IPS DF 6.9 (cell line): ENCODE results near the gene REV1.
"Not testable (repeated sequence)": the region's sequence is repeated elsewhere in the genome, so short reads cannot be mapped to it uniquely, and the experiment has no call there.

Experiments used
- DNase-seq: peaks from one replicate; pipeline ENCODE4 v3.0.0-alpha.2; 2013; ENCODE audit warnings: low read depth, low spot score
- H3K27ac ChIP-seq: one replicate; pipeline ENCODE4 v1.5.1; 2013; ENCODE audit warnings: low read length, control low read depth
- H3K27me3 ChIP-seq: 2 replicates; pipeline ENCODE4 v1.6.1; 2013; ENCODE audit warnings: mild to moderate bottlenecking, low read length; ENCODE audit not compliant: control insufficient read depth, insufficient read depth
- H3K36me3 ChIP-seq: 2 replicates; pipeline ENCODE4 v1.6.1; 2013; ENCODE audit warnings: low read length; ENCODE audit not compliant: control insufficient read depth, insufficient read depth
- H3K4me1 ChIP-seq: 2 replicates; pipeline ENCODE4 v1.6.1; 2013; ENCODE audit warnings: low read length; ENCODE audit not compliant: control insufficient read depth, insufficient read depth
- H3K4me3 ChIP-seq: 2 replicates; pipeline ENCODE4 v1.5.1; 2013; ENCODE audit warnings: mild to moderate bottlenecking, low read length
- H3K9me3 ChIP-seq: 2 replicates; pipeline ENCODE4 v1.6.1; 2013; ENCODE audit warnings: low read length, inconsistent platforms; ENCODE audit not compliant: control insufficient read depth, insufficient read depth
- WGBS: extraction: QIAGEN DNeasy Blood & Tissue Kit; methylation state at CpG from one replicate; pipeline ENCODE4 v1.1.7; 2013; ENCODE audit warnings: mixed read lengths, missing lambda C conversion rate; ENCODE audit not compliant: insufficient read length, insufficient coverage; 5-methylcytosine and 5-hydroxymethylcytosine counted together

Gene REV1

GRCh38 chr2:99389946-99390345, 99.9 kb downstream of the REV1 start:
- no peak overlapping the region for H3K27ac ChIP-seq
- peaks cover 12% of the 10 kb centered on the region; the same call in 1 of the 2 replicates for H3K36me3 ChIP-seq
- H3K9me3 ChIP-seq, result no peaks in the 10 kb centered on the region
- H3K27me3 ChIP-seq, result no peaks in the 10 kb centered on the region
- WGBS, result no CpG with 5 or more reads among the region's 3 CpGs
- no peak overlapping the region for H3K4me3 ChIP-seq
- no peak for DNase-seq
- no peaks in the 10 kb centered on the region for H3K4me1 ChIP-seq

GRCh38 chr2:99389371-99389770, 100.4 kb downstream of the REV1 start:
- no CpG with 5 or more reads among the region's 2 CpGs for WGBS
- DNase-seq, result no peak
- Histone ChIP-seq H3K4me1 (no peaks in the 10 kb centered on the region), H3K4me3 (no peak overlapping the region), H3K9me3 (no peaks in the 10 kb centered on the region), H3K27ac (no peak overlapping the region), H3K27me3 (no peaks in the 10 kb centered on the region), H3K36me3 (peaks cover 9% of the 10 kb centered on the region; the same call in 1 of the 2 replicates)

GRCh38 chr2:99388892-99389291, 100.9 kb downstream of the REV1 start:
- H3K4me3 ChIP-seq, result no peak overlapping the region

GRCh38 chr2:99386011-99386410, 103.8 kb downstream of the REV1 start:
- Histone ChIP-seq H3K9me3 (no peaks in the 10 kb centered on the region), H3K4me3 (no peak overlapping the region), H3K27ac (no peak overlapping the region), H3K4me1 (no peaks in the 10 kb centered on the region), H3K36me3 (peaks cover 8% of the 10 kb centered on the region; the same call in 1 of the 2 replicates), H3K27me3 (no peaks in the 10 kb centered on the region)
- DNase-seq, result no peak
- WGBS, result no CpG with 5 or more reads among the region's 2 CpGs

More at GRCh38 chr2:99388892-99389291, 100.9 kb downstream of the REV1 start:
- peaks cover 10% of the 10 kb centered on the region; the same call in 1 of the 2 replicates for H3K36me3 ChIP-seq
- no CpG with 5 or more reads among the region's 2 CpGs for WGBS
- DNase-seq, result no peak
- no peaks in the 10 kb centered on the region for H3K9me3 ChIP-seq
- no peaks in the 10 kb centered on the region for H3K27me3 ChIP-seq
- no peak overlapping the region for H3K27ac ChIP-seq
- H3K4me1 ChIP-seq, result no peaks in the 10 kb centered on the region

- H3K27me3 ChIP-seq, result no peaks in the 10 kb centered on the region
- no peaks in the 10 kb centered on the region for H3K9me3 ChIP-seq
- WGBS, result no CpG with 5 or more reads among the region's 2 CpGs
- H3K4me3 ChIP-seq, result no peak overlapping the region
- DNase-seq, result no peak
- H3K36me3 ChIP-seq, result peaks cover 3% of the 10 kb centered on the region; the same call in 1 of the 2 replicates
- H3K27ac ChIP-seq, result no peak overlapping the region
- H3K4me1 ChIP-seq, result no peaks in the 10 kb centered on the region
These were observed 107.7 kb downstream of the REV1 start for GRCh38 chr2:99382143-99382542.

- H3K9me3 ChIP-seq, result no peaks in the 10 kb centered on the region
- H3K36me3 ChIP-seq, result peaks cover 3% of the 10 kb centered on the region; the same call in 1 of the 2 replicates
- no peak for DNase-seq
- no CpG with 5 or more reads among the region's 3 CpGs for WGBS
- no peak overlapping the region for H3K27ac ChIP-seq
- H3K27me3 ChIP-seq, result no peaks in the 10 kb centered on the region
- H3K4me3 ChIP-seq, result no peak overlapping the region
- no peaks in the 10 kb centered on the region for H3K4me1 ChIP-seq
These were observed 109.3 kb downstream of the REV1 start for GRCh38 chr2:99380376-99381010.

GRCh38 chr2:99377879-99378278, 111.9 kb downstream of the REV1 start:
- Histone ChIP-seq H3K4me1 (no peaks in the 10 kb centered on the region), H3K9me3 (no peaks in the 10 kb centered on the region), H3K4me3 (no peak overlapping the region), H3K36me3 (peaks cover 4% of the 10 kb centered on the region; the same call in 1 of the 2 replicates), H3K27me3 (no peaks in the 10 kb centered on the region), H3K27ac (no peak overlapping the region)
- no peak for DNase-seq
- WGBS, result no CpG with 5 or more reads among the region's 1 CpG

- H3K4me3 ChIP-seq, result no peak overlapping the region
- DNase-seq, result no peak
- WGBS, result no CpG with 5 or more reads among the region's 7 CpGs
- H3K9me3 ChIP-seq, result no peaks in the 10 kb centered on the region
- no peak overlapping the region for H3K27ac ChIP-seq
- H3K36me3 ChIP-seq, result peaks cover 4% of the 10 kb centered on the region; the same call in 1 of the 2 replicates
- no peaks in the 10 kb centered on the region for H3K27me3 ChIP-seq
- no peaks in the 10 kb centered on the region for H3K4me1 ChIP-seq
These were observed 113.5 kb downstream of the REV1 start for GRCh38 chr2:99376254-99376864.

GRCh38 chr2:99374747-99375146, 115.1 kb downstream of the REV1 start:
- Histone ChIP-seq H3K4me1 (no peaks in the 10 kb centered on the region), H3K27ac (no peak overlapping the region), H3K27me3 (no peaks in the 10 kb centered on the region), H3K9me3 (no peaks in the 10 kb centered on the region), H3K36me3 (peaks cover 4% of the 10 kb centered on the region; the same call in 1 of the 2 replicates), H3K4me3 (no peak overlapping the region)
- no peak for DNase-seq

- Histone ChIP-seq H3K27ac (no peak overlapping the region), H3K4me3 (no peak overlapping the region), H3K36me3 (peaks cover 4% of the 10 kb centered on the region; the same call in 1 of the 2 replicates), H3K9me3 (no peaks in the 10 kb centered on the region), H3K4me1 (no peaks in the 10 kb centered on the region), H3K27me3 (no peaks in the 10 kb centered on the region)
- DNase-seq, result no peak
- WGBS, result no CpG with 5 or more reads among the region's 4 CpGs
These were observed 116.7 kb downstream of the REV1 start for GRCh38 chr2:99373144-99373543.

GRCh38 chr2:99368854-99369253, 121.0 kb downstream of the REV1 start:
- no CpG with 5 or more reads among the region's 5 CpGs for WGBS
- H3K4me3 ChIP-seq, H3K27me3 ChIP-seq, DNase-seq, H3K9me3 ChIP-seq, H3K36me3 ChIP-seq, H3K4me1 ChIP-seq, H3K27ac ChIP-seq: not testable (repeated sequence)
